ENCODE results near the gene FLT3LG.

FLT3LG gene

GRCh38 chr19:49520705-49521319 is 46.8 kb downstream of the FLT3LG start:
- no peak for DNase-seq

- peak; percentile 63 for DNase-seq
Measured at GRCh38 chr19:49524812-49525455, 50.9 kb downstream of the FLT3LG start.

GRCh38 chr19:49528211-49528771 is 54.3 kb downstream of the FLT3LG start:
- DNase-seq, result no peak

DNA sequence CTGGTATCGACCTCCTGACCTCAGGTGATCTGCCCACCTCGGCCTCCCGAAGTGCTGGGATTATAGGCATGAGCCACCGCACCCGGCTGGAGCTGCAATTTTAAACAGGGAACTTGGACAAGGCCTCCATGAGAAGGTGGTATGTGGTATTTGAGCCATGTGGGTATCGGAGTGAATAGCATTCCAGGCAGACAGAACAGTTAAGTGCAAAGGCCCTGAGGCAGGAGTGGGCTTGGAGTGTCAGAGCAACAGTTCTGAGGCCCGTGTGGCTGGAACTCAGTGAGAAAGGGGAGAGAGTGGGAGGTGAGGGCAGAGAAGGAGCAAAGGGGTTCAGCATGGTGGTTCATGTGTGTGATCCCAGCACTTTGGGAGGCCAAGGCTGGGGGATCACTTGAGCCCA is 56.7 kb downstream of the FLT3LG start:
- DNase-seq, result no peak

DNA sequence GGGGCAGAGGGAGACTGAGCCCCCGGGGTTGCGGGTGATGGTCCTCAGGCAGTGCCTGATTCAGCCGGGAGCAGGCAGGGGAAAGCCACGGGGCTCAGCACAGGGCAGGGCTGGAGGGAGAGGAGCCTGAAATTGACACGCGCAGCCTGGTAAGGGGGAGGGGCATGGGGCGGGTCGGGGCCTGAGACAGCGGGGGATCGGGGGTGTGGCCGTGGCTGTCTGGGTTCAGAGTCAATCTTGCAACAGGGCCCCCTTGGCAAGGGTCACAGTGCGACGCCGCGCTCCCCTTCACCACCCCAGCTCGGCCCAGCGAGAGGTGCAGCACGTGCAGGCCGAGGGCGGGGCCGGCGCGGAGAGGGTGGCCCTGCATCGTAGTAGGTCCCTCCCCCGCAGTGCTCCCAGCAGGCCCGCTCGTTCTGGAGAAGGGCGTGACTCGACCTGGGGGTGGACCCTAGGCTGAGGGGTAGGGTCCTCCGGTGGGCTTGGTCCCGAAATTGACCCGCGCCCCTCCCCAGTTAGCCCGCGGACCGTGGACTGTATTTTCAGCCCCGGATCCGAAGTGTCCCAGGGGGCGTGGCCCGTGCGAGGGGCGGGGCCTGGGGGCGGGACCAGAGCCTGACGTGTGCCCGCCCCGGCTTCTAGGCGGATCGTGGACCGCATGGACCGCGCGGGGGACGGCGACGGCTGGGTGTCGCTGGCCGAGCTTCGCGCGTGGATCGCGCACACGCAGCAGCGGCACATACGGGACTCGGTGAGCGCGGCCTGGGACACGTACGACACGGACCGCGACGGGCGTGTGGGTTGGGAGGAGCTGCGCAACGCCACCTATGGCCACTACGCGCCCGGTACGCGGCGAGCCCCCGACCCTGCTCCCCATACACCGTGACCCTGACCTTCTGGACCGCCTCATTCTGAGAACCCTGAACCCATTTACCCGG is 59.8 kb downstream of the FLT3LG start:
- peak; percentile 80 for DNase-seq

- no peak for DNase-seq
Measured at GRCh38 chr19:49534632-49535385, 60.8 kb downstream of the FLT3LG start.
